HPDE6-E6E7 (cell line): Measurements from ENCODE around the gene CSF3.

Source experiments
- DNase-seq: peaks from one replicate; pipeline ENCODE4 v3.0.0; 2011; ENCODE audit warnings: missing footprints; ENCODE audit errors: extremely low spot score

CSF3 gene

GRCh38 chr17:40060887-40061608 is 45.8 kb downstream of the CSF3 start:
- no peak for DNase-seq

GRCh38 chr17:40061609-40062038 is 46.4 kb downstream of the CSF3 start:
- DNase-seq, result no peak

GRCh38 chr17:40062329-40063186 is 47.3 kb downstream of the CSF3 start, which contains the start of gene THRA:
Gene THRA, plus strand, starts transcription at chr17:40062965. Its CDS starts 11,524 bp downstream, at chr17:40074489.
- DNase-seq, result peak; percentile 67

- no peak for DNase-seq
Observed at GRCh38 chr17:40063187-40063771, 48.0 kb downstream of the CSF3 start.

GRCh38 chr17:40063901-40064531 is 48.8 kb downstream of the CSF3 start:
- no peak for DNase-seq

- no peak for DNase-seq
Observed at GRCh38 chr17:40064971-40065768, 49.9 kb downstream of the CSF3 start.

GRCh38 chr17:40065769-40066510 is 50.7 kb downstream of the CSF3 start:
- no peak for DNase-seq
